Upper lobe of left lung (tissue), 6 donors: ENCODE measurements around the gene MELK. TPM values are rescaled to one million over a fixed set of nuclear protein-coding genes. Genes with fewer than 3 reads are reported as not detected.

Source experiments
- ATAC-seq, 2 donors: fragments of 200-7000 bp; cut with Tn5 transposase; one replicate each; pipeline ENCODE4 v1.9.1; 2022; ENCODE audit warnings: mild to moderate bottlenecking in 2 of 2, moderate library complexity in 2 of 2; ENCODE audit not compliant: low FRiP score in 2 of 2
- DNase-seq, 2 donors: peaks; one replicate each; pipeline ENCODE4 v3.0.0-alpha.2; 2019 to 2020
- H3K27ac ChIP-seq, 4 donors: fragments of 200-600 bp; sonication (generic); one replicate each; pipeline ENCODE4 v1.5.1; 2016 to 2019
- H3K27me3 ChIP-seq, 4 donors: fragments of 200-600 bp; sonication (generic); one replicate each; pipeline ENCODE4 v1.5.1; 2017 to 2019
- H3K36me3 ChIP-seq, 4 donors: fragments of 200-600 bp; sonication (generic); one replicate each; pipeline ENCODE4 v1.5.1; 2016 to 2019
- H3K4me1 ChIP-seq, 4 donors: fragments of 200-600 bp; sonication (generic); one replicate each; pipeline ENCODE4 v1.5.1; 2018 to 2019
- H3K4me3 ChIP-seq, 4 donors: fragments of 200-600 bp; sonication (generic); one replicate each; pipeline ENCODE4 v1.5.1; 2017 to 2019; ENCODE audit warnings: mild to moderate bottlenecking in 2 of 4, moderate library complexity in 1 of 4
- H3K9me3 ChIP-seq, 4 donors: fragments of 200-600 bp; sonication (generic); one replicate each; pipeline ENCODE4 v1.5.1; 2018 to 2019
- CTCF ChIP-seq, 6 experiments: fragments of 450-650 bp in 4 of 6; fragments of 200-600 bp in 2 of 6; sonication (generic) in 2 of 6; IDR thresholded peaks; one replicate each; pipeline ENCODE4 v1.5.1; 2016 to 2019; ENCODE audit warnings: antibody characterized with exemption in 6 of 6
- EP300 ChIP-seq, 4 donors: sonication (generic); formaldehyde crosslinking; IDR thresholded peaks; one replicate each; pipeline ENCODE4 v1.5.1; 2017; ENCODE audit warnings: antibody characterized with exemption in 4 of 4, control low read depth in 2 of 4
- POLR2A ChIP-seq, 4 donors: fragments of 450-650 bp; IDR thresholded peaks; one replicate each; pipeline ENCODE4 v1.5.1; 2016 to 2017; ENCODE audit warnings: antibody characterized with exemption in 4 of 4, mild to moderate bottlenecking in 2 of 4
- POLR2AphosphoS5 ChIP-seq, 2 donors: sonication (generic); formaldehyde crosslinking; IDR thresholded peaks; one replicate each; pipeline ENCODE4 v1.5.1; 2017; ENCODE audit warnings: antibody characterized with exemption in 2 of 2
- WGBS, 2 donors: methylation state at CpG; one replicate each; pipeline ENCODE4 v1.1.5; 2017 to 2018; 5-methylcytosine and 5-hydroxymethylcytosine counted together
- total RNA-seq, 6 donors: library from RNA; depleted of rRNA in 4 of 6; stranded (reverse); fragments of >200 nt in 4 of 6; gene quantifications; one replicate each; pipeline versions ENCODE4 v1.1.0 to v1.2.1, GENCODE V29; 2016 to 2021
- donor health status: DM: no; HTN: no; CAD: no; lungs with moderate emphysema.
- donor health status: DM: no; HTN: yes; CAD: no; lungs with severe emphysema.

Gene MELK
- total RNA-seq, 6 donors from 2014 or later = 0.55 to 4.0 (median 2.0) TPM; not detected in 1

- Histone ChIP-seq H3K36me3 (no peaks in the 10 kb centered on the region), H3K4me1 (no peaks in the 10 kb centered on the region), H3K27me3 (no peaks in the 10 kb centered on the region), H3K9me3 (no peaks in the 10 kb centered on the region), H3K4me3 (no peak overlapping the region), H3K27ac (no peak overlapping the region)
- ATAC-seq (no peak), DNase-seq (no peak)
- TF ChIP-seq POLR2A (IDR thresholded peaks at IDR 0.05) (no peak), EP300 (IDR thresholded peaks at IDR 0.05) (no peak), CTCF (IDR thresholded peaks at IDR 0.05) (no peak), POLR2AphosphoS5 (IDR thresholded peaks at IDR 0.05) (no peak)
- WGBS, 2 donors = 78 to 80% methylated on average over 3 to 4 of the region's 4 CpGs
These were observed 34.8 kb upstream of the MELK start for GRCh38 chr9:36537861-36538260.

- no peak overlapping the region for H3K4me3 ChIP-seq
- DNase-seq = no peak
- WGBS, 2 donors = 91 to 95% methylated on average over 7 of the region's 7 CpGs
- no peak for ATAC-seq
- no peaks in the 10 kb centered on the region for H3K36me3 ChIP-seq
- H3K27me3 ChIP-seq = no peaks in the 10 kb centered on the region
- TF ChIP-seq POLR2A (IDR thresholded peaks at IDR 0.05) (no peak), POLR2AphosphoS5 (IDR thresholded peaks at IDR 0.05) (no peak), CTCF (IDR thresholded peaks at IDR 0.05) (no peak), EP300 (IDR thresholded peaks at IDR 0.05) (no peak)
- H3K9me3 ChIP-seq = no peaks in the 10 kb centered on the region
- no peak overlapping the region for H3K27ac ChIP-seq
- H3K4me1 ChIP-seq = no peaks in the 10 kb centered on the region
These were observed 30.3 kb upstream of the MELK start for GRCh38 chr9:36542355-36542754.

- no peaks in the 10 kb centered on the region for H3K4me1 ChIP-seq
- WGBS, 2 donors = 62 to 87% methylated on average over 7 of the region's 7 CpGs
- H3K27me3 ChIP-seq = no peaks in the 10 kb centered on the region
- H3K27ac ChIP-seq = no peak overlapping the region
- H3K36me3 ChIP-seq = no peaks in the 10 kb centered on the region
- DNase-seq = no peak
- peak; percentile 22 to 90 for ATAC-seq
- H3K9me3 ChIP-seq = no peaks in the 10 kb centered on the region
- H3K4me3 ChIP-seq = no peak overlapping the region
- no peak for TF ChIP-seq EP300 (IDR thresholded peaks at IDR 0.05)
- no peak for TF ChIP-seq POLR2AphosphoS5 (IDR thresholded peaks at IDR 0.05)
- no peak for TF ChIP-seq CTCF (IDR thresholded peaks at IDR 0.05)
- TF ChIP-seq POLR2A (IDR thresholded peaks at IDR 0.05) = no peak
These were observed 28.8 kb upstream of the MELK start for GRCh38 chr9:36543916-36544315.

GRCh38 chr9:36547598-36547997 lies 25.1 kb upstream of the MELK start:
- WGBS, 2 donors = 62 to 68% methylated on average over 3 of the region's 3 CpGs
- Histone ChIP-seq H3K4me3 (no peak overlapping the region), H3K27ac (no peak overlapping the region)

More at GRCh38 chr9:36547598-36547997, 25.1 kb upstream of the MELK start:
- Histone ChIP-seq H3K4me1 (no peaks in the 10 kb centered on the region), H3K36me3 (no peaks in the 10 kb centered on the region), H3K9me3 (no peaks in the 10 kb centered on the region), H3K27me3 (no peaks in the 10 kb centered on the region)
- ATAC-seq = no peak
- no peak for TF ChIP-seq POLR2AphosphoS5 (IDR thresholded peaks at IDR 0.05)
- no peak for TF ChIP-seq POLR2A (IDR thresholded peaks at IDR 0.05)
- TF ChIP-seq CTCF (IDR thresholded peaks at IDR 0.05) = no peak
- no peak for TF ChIP-seq EP300 (IDR thresholded peaks at IDR 0.05)
- DNase-seq = no peak
